Measurements from ENCODE around the gene HBP1.

GRCh38 chr7:107234436-107234835 lies 65.6 kb downstream of the HBP1 start:
- TF ChIP-seq CTCF (IDR thresholded peaks at IDR 0.05; ENCODE audit: low read depth, low read length) (no peak), POLR2A (IDR thresholded peaks at IDR 0.05; ENCODE audit: extremely low read depth, insufficient read length) (no peak), MAX (IDR thresholded peaks at IDR 0.05; ENCODE audit: low read depth, low read length) (no peak)

Measured in NB4 (cell line).